GM10266 (cell line): ENCODE data around the gene CHDH.
A peak's percentile ranks its signal among the peaks of the same experiment; 100 is the strongest.

Source experiments
- DNase-seq: peaks from one replicate; pipeline ENCODE4 v3.0.0; 2012; ENCODE audit errors: extremely low spot score
- TF ChIP-seq, protein P1 (sequence below): IDR thresholded peaks from 2 replicates; pipeline ENCODE4 v1.5.1; 2012; ENCODE audit warnings: mild to moderate bottlenecking, low read depth; ENCODE audit not compliant: control insufficient read depth, insufficient read depth; ENCODE audit errors: missing control alignments

CHDH gene, protein sequence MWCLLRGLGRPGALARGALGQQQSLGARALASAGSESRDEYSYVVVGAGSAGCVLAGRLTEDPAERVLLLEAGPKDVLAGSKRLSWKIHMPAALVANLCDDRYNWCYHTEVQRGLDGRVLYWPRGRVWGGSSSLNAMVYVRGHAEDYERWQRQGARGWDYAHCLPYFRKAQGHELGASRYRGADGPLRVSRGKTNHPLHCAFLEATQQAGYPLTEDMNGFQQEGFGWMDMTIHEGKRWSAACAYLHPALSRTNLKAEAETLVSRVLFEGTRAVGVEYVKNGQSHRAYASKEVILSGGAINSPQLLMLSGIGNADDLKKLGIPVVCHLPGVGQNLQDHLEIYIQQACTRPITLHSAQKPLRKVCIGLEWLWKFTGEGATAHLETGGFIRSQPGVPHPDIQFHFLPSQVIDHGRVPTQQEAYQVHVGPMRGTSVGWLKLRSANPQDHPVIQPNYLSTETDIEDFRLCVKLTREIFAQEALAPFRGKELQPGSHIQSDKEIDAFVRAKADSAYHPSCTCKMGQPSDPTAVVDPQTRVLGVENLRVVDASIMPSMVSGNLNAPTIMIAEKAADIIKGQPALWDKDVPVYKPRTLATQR

GRCh38 chr3:53846134-53846850 is at the start of gene CHDH, which contains the start of gene IL17RB:
Gene CHDH (minus strand): TSS chr3:53846419. CDS start chr3:53824008, 22,411 bp downstream.
Gene IL17RB (plus strand): TSS chr3:53846568. CDS start chr3:53846589, 21 bp downstream.
- TF ChIP-seq, protein P1, sequence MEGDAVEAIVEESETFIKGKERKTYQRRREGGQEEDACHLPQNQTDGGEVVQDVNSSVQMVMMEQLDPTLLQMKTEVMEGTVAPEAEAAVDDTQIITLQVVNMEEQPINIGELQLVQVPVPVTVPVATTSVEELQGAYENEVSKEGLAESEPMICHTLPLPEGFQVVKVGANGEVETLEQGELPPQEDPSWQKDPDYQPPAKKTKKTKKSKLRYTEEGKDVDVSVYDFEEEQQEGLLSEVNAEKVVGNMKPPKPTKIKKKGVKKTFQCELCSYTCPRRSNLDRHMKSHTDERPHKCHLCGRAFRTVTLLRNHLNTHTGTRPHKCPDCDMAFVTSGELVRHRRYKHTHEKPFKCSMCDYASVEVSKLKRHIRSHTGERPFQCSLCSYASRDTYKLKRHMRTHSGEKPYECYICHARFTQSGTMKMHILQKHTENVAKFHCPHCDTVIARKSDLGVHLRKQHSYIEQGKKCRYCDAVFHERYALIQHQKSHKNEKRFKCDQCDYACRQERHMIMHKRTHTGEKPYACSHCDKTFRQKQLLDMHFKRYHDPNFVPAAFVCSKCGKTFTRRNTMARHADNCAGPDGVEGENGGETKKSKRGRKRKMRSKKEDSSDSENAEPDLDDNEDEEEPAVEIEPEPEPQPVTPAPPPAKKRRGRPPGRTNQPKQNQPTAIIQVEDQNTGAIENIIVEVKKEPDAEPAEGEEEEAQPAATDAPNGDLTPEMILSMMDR: no peak
- DNase-seq: peak; percentile 60

- DNase-seq: no peak
- TF ChIP-seq, protein P1: no peak
These were observed 46.0 kb upstream of the CHDH start for GRCh38 chr3:53892286-53892637.

- TF ChIP-seq, protein P1: no peak
- DNase-seq: peak; percentile 91
These were observed 45.5 kb upstream of the CHDH start, which contains the start of gene SELENOK for GRCh38 chr3:53891497-53892285. Gene SELENOK (minus strand): TSS chr3:53891859.

- DNase-seq: no peak
- TF ChIP-seq, protein P1: no peak
These were observed 44.7 kb upstream of the CHDH start for GRCh38 chr3:53890726-53891475.

DNA sequence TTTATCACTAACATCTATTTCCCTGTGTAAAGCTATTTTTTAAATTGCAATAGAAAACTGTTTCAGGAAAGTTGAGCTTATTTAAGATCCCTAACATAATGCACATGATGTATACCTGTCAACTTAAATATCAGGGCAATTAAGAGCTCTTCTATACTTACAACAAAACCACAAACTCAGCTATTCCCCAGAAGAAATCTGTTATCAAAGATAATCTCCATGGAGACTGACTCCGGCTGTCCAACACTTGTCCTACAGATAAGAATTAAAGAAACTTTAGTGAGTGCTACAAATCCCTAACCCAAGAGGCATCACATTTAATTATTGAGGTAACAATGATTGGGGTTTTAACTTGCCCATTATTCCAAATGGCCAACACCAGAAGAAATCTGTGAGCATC is 42.0 kb upstream of the CHDH start:
- TF ChIP-seq, protein P1: no peak
- DNase-seq: no peak

GRCh38 chr3:53887446-53887845 is 41.2 kb upstream of the CHDH start:
- TF ChIP-seq, protein P1: no peak
- DNase-seq: no peak
